ENCODE data around the gene METTL21C. TPM values are rescaled to one million over a fixed set of nuclear protein-coding genes. Genes with fewer than 3 reads are reported as not detected.

The METTL21C gene
- polyA plus RNA-seq, 1 donor from 2014 or later, result not detected

DNA sequence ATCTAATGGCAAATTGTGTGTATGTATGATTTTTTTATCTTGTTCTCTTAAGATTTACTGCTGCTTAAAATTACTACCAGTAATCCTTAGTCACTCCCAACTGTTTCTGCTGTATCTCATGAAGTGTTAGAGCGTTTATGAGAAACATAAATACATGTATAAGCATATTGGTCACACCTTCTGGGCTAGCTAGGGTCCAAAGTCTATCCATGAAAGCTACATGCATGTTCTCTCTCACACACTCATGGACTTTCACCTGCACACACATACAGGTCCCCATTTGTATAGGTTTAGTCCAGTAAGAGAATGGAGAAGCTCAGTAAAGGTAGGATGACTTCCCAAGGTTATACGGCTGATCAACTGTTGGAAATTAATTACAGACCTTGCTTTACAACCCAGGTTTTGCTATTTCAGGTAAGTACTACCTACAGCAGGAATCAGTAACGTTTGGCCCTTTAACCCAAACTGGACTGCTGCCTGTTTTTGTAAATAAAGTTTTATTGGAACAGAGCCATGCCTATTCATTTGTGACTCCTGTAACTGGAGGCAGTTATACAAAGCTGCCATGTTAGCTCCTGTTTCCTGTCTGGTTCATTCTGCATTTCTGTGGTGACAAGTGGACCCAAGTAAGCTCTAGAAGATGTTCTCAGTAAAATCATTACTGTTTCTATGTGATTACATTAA, 15.3 kb downstream of the METTL21C start:
- Histone ChIP-seq H3K79me2 (replicated peaks; ENCODE audit: insufficient read depth, low read length) (no peaks in the 10 kb centered on the region), H3F3A (ENCODE audit: insufficient read depth, low read length, poor library complexity, severe bottlenecking) (no peaks in the 10 kb centered on the region), H3K27ac (ENCODE audit: low read length) (no peak overlapping the region), H3K27me3 (ENCODE audit: insufficient read depth, low read depth, low read length) (no peaks in the 10 kb centered on the region), H3K9ac (ENCODE audit: low read length) (no peak overlapping the region), H3K36me3 (ENCODE audit: insufficient read depth, low read length) (peaks cover under 1% of the 10 kb centered on the region), H3K4me2 (ENCODE audit: low read length) (no peak overlapping the region), H3K9me2 (ENCODE audit: insufficient read depth, low read length) (no peaks in the 10 kb centered on the region), H4K20me1 (ENCODE audit: insufficient read depth) (no peaks in the 10 kb centered on the region), H3K4me3 (ENCODE audit: low read length) (no peak overlapping the region), H2AFZ (ENCODE audit: low read depth, low read length) (no peak overlapping the region), H3K9me3 (ENCODE audit: low read length) (no peaks in the 10 kb centered on the region)
- TF ChIP-seq REST (IDR thresholded peaks at IDR 0.05; ENCODE audit: borderline replicate concordance) (no peak), RAD21 (conservative IDR thresholded peaks at IDR 0.05) (no peak), MXI1 (conservative IDR thresholded peaks at IDR 0.05; ENCODE audit: poor library complexity, severe bottlenecking) (no peak), CTCF (IDR thresholded peaks at IDR 0.05; ENCODE audit: poor library complexity, severe bottlenecking) (no peak), POLR2AphosphoS5 (IDR thresholded peaks at IDR 0.05) (no peak), TAF1 (IDR thresholded peaks at IDR 0.05; ENCODE audit: low read depth) (no peak), EZH2 (IDR thresholded peaks at IDR 0.05; ENCODE audit: borderline replicate concordance, insufficient read depth, low read length, poor library complexity, severe bottlenecking) (no peak), EP300 (conservative IDR thresholded peaks at IDR 0.05; ENCODE audit: poor library complexity, severe bottlenecking) (no peak), SMC3 (conservative IDR thresholded peaks at IDR 0.05; ENCODE audit: poor library complexity) (no peak)

DNA sequence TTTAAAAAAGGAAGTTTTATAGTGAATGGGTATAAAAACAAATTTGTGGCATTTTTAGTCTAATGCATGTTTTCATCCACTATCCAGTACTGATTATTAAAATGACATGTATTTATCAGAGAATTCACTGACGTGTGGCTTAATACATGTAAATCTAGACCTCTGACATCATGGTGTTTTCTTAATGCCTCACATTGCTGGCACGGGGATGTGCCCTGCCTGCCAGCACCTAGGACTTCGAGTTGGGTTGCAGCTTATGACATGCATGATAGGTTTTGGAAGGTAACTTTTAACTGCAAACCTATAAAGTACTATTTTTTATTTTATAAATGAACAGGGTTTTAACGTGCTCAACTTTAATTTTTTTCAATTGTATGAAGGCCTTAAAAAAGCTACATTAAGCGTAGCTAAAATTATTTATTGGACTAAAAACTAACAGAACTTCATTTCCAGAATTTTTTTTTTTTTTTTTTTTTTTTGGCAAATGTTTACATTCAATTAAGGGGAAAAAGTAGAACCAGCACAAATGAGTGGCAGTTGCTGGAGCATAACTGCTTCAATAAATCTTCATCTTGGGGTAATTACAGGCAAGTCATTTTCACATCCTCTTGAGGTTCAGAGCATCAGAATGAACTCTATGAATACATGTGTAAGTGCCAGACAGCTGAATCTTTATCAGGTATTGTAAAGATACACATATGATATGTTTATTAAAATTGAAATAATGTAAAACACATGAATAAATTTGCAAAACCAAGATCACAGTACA, 16.3 kb downstream of the METTL21C start:
- no peaks in the 10 kb centered on the region for H4K20me1 ChIP-seq (ENCODE audit: insufficient read depth)
- no peaks in the 10 kb centered on the region for H3K9me3 ChIP-seq (ENCODE audit: low read length)
- H3K36me3 ChIP-seq (ENCODE audit: insufficient read depth, low read length), result peaks cover 4% of the 10 kb centered on the region
- H3K27ac ChIP-seq (ENCODE audit: low read length), result no peak overlapping the region
- no peaks in the 10 kb centered on the region for H3K79me2 ChIP-seq (replicated peaks; ENCODE audit: insufficient read depth, low read length)
- no peak overlapping the region for H3K4me2 ChIP-seq (ENCODE audit: low read length)
- H3K27me3 ChIP-seq (ENCODE audit: insufficient read depth, low read depth, low read length), result no peaks in the 10 kb centered on the region
- no peak overlapping the region for H3K4me3 ChIP-seq (ENCODE audit: low read length)
- H3K9me2 ChIP-seq (ENCODE audit: insufficient read depth, low read length), result no peaks in the 10 kb centered on the region
- H3F3A ChIP-seq (ENCODE audit: insufficient read depth, low read length, poor library complexity, severe bottlenecking), result no peaks in the 10 kb centered on the region
- H3K9ac ChIP-seq (ENCODE audit: low read length), result no peak overlapping the region
- H2AFZ ChIP-seq (ENCODE audit: low read depth, low read length), result no peak overlapping the region
- TF ChIP-seq POLR2AphosphoS5 (IDR thresholded peaks at IDR 0.05) (no peak), MXI1 (conservative IDR thresholded peaks at IDR 0.05; ENCODE audit: poor library complexity, severe bottlenecking) (no peak), CTCF (IDR thresholded peaks at IDR 0.05; ENCODE audit: poor library complexity, severe bottlenecking) (no peak), REST (IDR thresholded peaks at IDR 0.05; ENCODE audit: borderline replicate concordance) (no peak), SMC3 (conservative IDR thresholded peaks at IDR 0.05; ENCODE audit: poor library complexity) (no peak), EP300 (conservative IDR thresholded peaks at IDR 0.05; ENCODE audit: poor library complexity, severe bottlenecking) (no peak), TAF1 (IDR thresholded peaks at IDR 0.05; ENCODE audit: low read depth) (no peak), RAD21 (conservative IDR thresholded peaks at IDR 0.05) (no peak), EZH2 (IDR thresholded peaks at IDR 0.05; ENCODE audit: borderline replicate concordance, insufficient read depth, low read length, poor library complexity, severe bottlenecking) (no peak)

Measured in neural cell (in vitro differentiated cells).